ENCODE measurements around the gene FBXO24.

FBXO24 gene

GRCh38 chr7:100590077-100590737, 4.1 kb downstream of the FBXO24 start:
- no peak for DNase-seq (ENCODE audit: low read depth in 2 of 2)

GRCh38 chr7:100591596-100591995, 5.5 kb downstream of the FBXO24 start:
- no peak for DNase-seq (ENCODE audit: low read depth in 2 of 2)

GRCh38 chr7:100595188-100595587, 9.1 kb downstream of the FBXO24 start:
- no peak for DNase-seq (ENCODE audit: low read depth in 2 of 2)

- no peak for DNase-seq (ENCODE audit: low read depth in 2 of 2)
Measured at GRCh38 chr7:100598425-100598824, 12.3 kb downstream of the FBXO24 start.

GRCh38 chr7:100599911-100600729, 14.0 kb downstream of the FBXO24 start:
- DNase-seq (ENCODE audit: low read depth in 2 of 2) = no peak

GRCh38 chr7:100600730-100601038, 14.6 kb downstream of the FBXO24 start:
- DNase-seq (ENCODE audit: low read depth in 2 of 2) = no peak

- DNase-seq (ENCODE audit: low read depth in 2 of 2) = no peak
Measured at GRCh38 chr7:100602889-100603725, 17.0 kb downstream of the FBXO24 start.

- DNase-seq (ENCODE audit: low read depth in 2 of 2) = no peak
Measured at GRCh38 chr7:100603726-100604027, 17.5 kb downstream of the FBXO24 start.

GRCh38 chr7:100604028-100604975, 18.2 kb downstream of the FBXO24 start:
- DNase-seq (ENCODE audit: low read depth in 2 of 2) = peak in 1 of 2 donors; percentile 65

GRCh38 chr7:100604976-100605911, 19.1 kb downstream of the FBXO24 start:
- DNase-seq (ENCODE audit: low read depth in 2 of 2) = peak in 1 of 2 donors; percentile 42

GRCh38 chr7:100606313-100606712, 20.2 kb downstream of the FBXO24 start:
- DNase-seq (ENCODE audit: low read depth in 2 of 2) = no peak

- DNase-seq (ENCODE audit: low read depth in 2 of 2) = no peak
Measured at GRCh38 chr7:100607111-100607510, 21.0 kb downstream of the FBXO24 start.

GRCh38 chr7:100609958-100610357, 23.8 kb downstream of the FBXO24 start:
- DNase-seq (ENCODE audit: low read depth in 2 of 2) = no peak

GRCh38 chr7:100611983-100612729, 26.0 kb downstream of the FBXO24 start, which contains the start of gene MOSPD3:
Gene MOSPD3 (plus strand): TSS chr7:100612540. CDS start chr7:100612792, 252 bp downstream.
- peak; percentile 97 to 98 for DNase-seq (ENCODE audit: low read depth in 2 of 2)

GRCh38 chr7:100612730-100613390, 26.7 kb downstream of the FBXO24 start:
- DNase-seq (ENCODE audit: low read depth in 2 of 2) = no peak

GRCh38 chr7:100613412-100614175, 27.5 kb downstream of the FBXO24 start:
- no peak for DNase-seq (ENCODE audit: low read depth in 2 of 2)

- no peak for DNase-seq (ENCODE audit: low read depth in 2 of 2)
Measured at GRCh38 chr7:100614308-100614861, 28.3 kb downstream of the FBXO24 start.

GRCh38 chr7:100620239-100620638, 34.1 kb downstream of the FBXO24 start:
- DNase-seq (ENCODE audit: low read depth in 2 of 2) = no peak

Data from stimulated activated CD4-positive, alpha-beta T cell treated with anti-CD3 and anti-CD28 coated beads, Interleukin-15, amount 100 ng/mL, for 48 hours (primary cell).